ENCODE data around the gene LYPD6. TPM values are rescaled to one million over a fixed set of nuclear protein-coding genes. Genes with fewer than 3 reads are reported as not detected.
"Not testable (repeated sequence)": the region's sequence is repeated elsewhere in the genome, so short reads cannot be mapped to it uniquely, and the experiment has no call there.

The LYPD6 gene
- total RNA-seq, 1 donor from 2014 or later: 9.4 TPM

- no peak for DNase-seq (ENCODE audit: low spot score in 2 of 2)
- no peak for FAIRE-seq
Measured at GRCh38 chr2:149489452-149489851, 159.1 kb downstream of the LYPD6 start.

DNA sequence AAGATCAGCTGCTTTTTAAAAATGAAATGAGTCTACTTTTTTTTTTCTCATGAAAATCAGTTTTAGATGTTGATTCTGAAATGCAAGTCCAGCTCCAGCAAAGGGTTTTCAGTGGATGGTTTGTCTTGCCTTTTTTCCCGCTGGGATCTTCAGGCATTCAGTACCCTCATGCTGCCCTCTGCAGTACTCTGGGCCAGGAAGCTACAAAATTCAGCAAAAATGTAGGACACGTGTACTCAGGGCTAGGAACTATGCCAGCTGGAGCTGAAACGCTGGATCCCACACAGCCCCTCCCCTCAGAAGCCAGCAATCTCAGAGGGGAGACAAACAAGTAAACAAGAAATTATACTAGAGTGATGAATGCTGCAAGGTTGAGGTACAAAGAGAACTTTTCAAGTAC is 159.9 kb downstream of the LYPD6 start:
- no peak for FAIRE-seq
- peak in 1 of 2 donors; percentile 14 for DNase-seq (ENCODE audit: low spot score in 2 of 2)

- no peak for DNase-seq (ENCODE audit: low spot score in 2 of 2)
- no peak for FAIRE-seq
Measured at GRCh38 chr2:149492923-149493322, 162.5 kb downstream of the LYPD6 start.

GRCh38 chr2:149499204-149499603 is 168.8 kb downstream of the LYPD6 start:
- not testable (repeated sequence) for FAIRE-seq; DNase-seq (ENCODE audit: low spot score in 2 of 2)

- DNase-seq (ENCODE audit: low spot score in 2 of 2); FAIRE-seq: not testable (repeated sequence)
Measured at GRCh38 chr2:149506808-149507207, 176.4 kb downstream of the LYPD6 start.

DNA sequence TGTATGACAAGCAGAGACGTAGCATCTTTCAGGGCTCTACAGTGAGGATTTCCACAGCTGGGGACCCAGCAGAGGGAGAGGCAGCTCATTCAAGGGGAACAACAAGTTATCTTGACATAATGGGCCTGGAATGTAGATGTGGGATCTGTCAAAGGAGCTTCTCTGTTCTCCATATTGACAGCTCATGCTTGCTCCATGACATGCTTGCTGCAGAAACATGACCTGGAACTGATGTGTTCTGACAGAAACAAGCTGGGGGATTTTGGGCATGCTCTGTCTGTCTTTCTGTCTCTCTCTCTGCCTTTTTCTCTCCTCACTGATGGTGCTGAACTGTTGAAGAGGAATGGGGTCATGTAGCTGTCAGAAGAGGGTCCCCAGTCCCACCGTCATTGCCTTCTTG is 177.6 kb downstream of the LYPD6 start:
- DNase-seq (ENCODE audit: low spot score in 2 of 2): no peak

GRCh38 chr2:149513461-149513860 is 183.1 kb downstream of the LYPD6 start:
- no peak for DNase-seq (ENCODE audit: low spot score in 2 of 2)
- FAIRE-seq: no peak

More for the DNA sequence above, 177.6 kb downstream of the LYPD6 start:
- FAIRE-seq: no peak

All from frontal cortex (tissue), 4 donors.